Gastroesophageal sphincter (tissue), 4 donors: Measurements from ENCODE around the gene EIPR1. TPM values are rescaled to one million over a fixed set of nuclear protein-coding genes. Genes with fewer than 3 reads are reported as not detected.
A peak's percentile ranks its signal among the peaks of the same experiment; 100 is the strongest.

ENCODE experiments used
- ATAC-seq: fragments of 150-250 bp; one replicate; pipeline ENCODE4 v1.9.1; 2016; ENCODE audit warnings: mild to moderate bottlenecking, moderate library complexity
- H3K27ac ChIP-seq, 4 donors: fragments of 200-600 bp; sonication (generic) in 3 of 4; 1 replicate in 3 of 4; 2 replicates in 1 of 4; pipeline ENCODE4 v1.5.1; 2016 to 2019
- H3K27me3 ChIP-seq: fragments of 200-600 bp; sonication (generic); one replicate; pipeline ENCODE4 v1.5.1; 2019
- H3K36me3 ChIP-seq, 2 donors: fragments of 200-600 bp; sonication (generic); one replicate each; pipeline ENCODE4 v1.5.1; 2019; ENCODE audit warnings: control low read depth in 1 of 2
- H3K4me1 ChIP-seq, 3 donors: fragments of 200-600 bp; sonication (generic); 1 replicate in 2 of 3; 2 replicates in 1 of 3; pipeline ENCODE4 v1.5.1; 2016 to 2019; ENCODE audit warnings: control low read depth in 2 of 3
- H3K4me3 ChIP-seq, 2 donors: fragments of 200-600 bp; sonication (generic); one replicate each; pipeline ENCODE4 v1.5.1; 2019; ENCODE audit warnings: mild to moderate bottlenecking in 1 of 2, moderate library complexity in 1 of 2
- H3K9me3 ChIP-seq, 3 donors: fragments of 200-600 bp; sonication (generic); one replicate each; pipeline ENCODE4 v1.5.1; 2017 to 2019; ENCODE audit warnings: control low read depth in 2 of 3
- CTCF ChIP-seq, 4 experiments: fragments of 200-600 bp in 2 of 4; fragments of 450-650 bp in 2 of 4; sonication (generic) in 1 of 4; IDR thresholded peaks; one replicate each; pipeline ENCODE4 v1.5.1; 2017 to 2019; ENCODE audit warnings: antibody characterized with exemption in 4 of 4, mild to moderate bottlenecking in 2 of 4, moderate library complexity in 2 of 4
- EP300 ChIP-seq: sonication (generic); formaldehyde crosslinking; IDR thresholded peaks from one replicate; pipeline ENCODE4 v1.6.1; 2017; ENCODE audit warnings: antibody characterized with exemption, mild to moderate bottlenecking
- POLR2A ChIP-seq, 2 donors: fragments of 450-650 bp; IDR thresholded peaks; one replicate each; pipeline ENCODE4 v1.6.1; 2017; ENCODE audit warnings: antibody characterized with exemption in 2 of 2, mild to moderate bottlenecking in 2 of 2, moderate library complexity in 1 of 2
- POLR2AphosphoS5 ChIP-seq: sonication (generic); formaldehyde crosslinking; IDR thresholded peaks from one replicate; pipeline ENCODE4 v1.6.1; 2017; ENCODE audit warnings: antibody characterized with exemption
- WGBS, 2 donors: methylation state at CpG; one replicate each; pipeline ENCODE4 v1.1.5; 2018; ENCODE audit warnings: low coverage in 1 of 2; 5-methylcytosine and 5-hydroxymethylcytosine counted together
- total RNA-seq, 4 donors: library from RNA; depleted of rRNA; stranded (reverse); fragments of >200 nt; gene quantifications; one replicate each; pipeline ENCODE4 v1.1.0, GENCODE V29; 2016

EIPR1 gene
- total RNA-seq, 4 donors from 2014 or later: 11.3 to 26.8 (median 22.2) TPM

- no peaks in the 10 kb centered on the region for H3K9me3 ChIP-seq
- no peak overlapping the region for H3K4me3 ChIP-seq
- TF ChIP-seq EP300 (no peak), POLR2A (IDR thresholded peaks at IDR 0.05) (no peak), POLR2AphosphoS5 (no peak), CTCF (IDR thresholded peaks at IDR 0.05) (no peak)
- H3K4me1 ChIP-seq: peaks cover 0 to 9% (median 4%) of the 10 kb centered on the region in 3 donors
- H3K27me3 ChIP-seq: no peaks in the 10 kb centered on the region
- ATAC-seq: no peak
- WGBS, 2 donors: 90 to 96% methylated on average over 7 to 8 of the region's 9 CpGs
- no peak overlapping the region for H3K27ac ChIP-seq
- H3K36me3 ChIP-seq: peaks cover 0 to 7% of the 10 kb centered on the region in 2 donors
Observed at GRCh38 chr2:3305431-3305830, 72.2 kb downstream of the EIPR1 start.

DNA sequence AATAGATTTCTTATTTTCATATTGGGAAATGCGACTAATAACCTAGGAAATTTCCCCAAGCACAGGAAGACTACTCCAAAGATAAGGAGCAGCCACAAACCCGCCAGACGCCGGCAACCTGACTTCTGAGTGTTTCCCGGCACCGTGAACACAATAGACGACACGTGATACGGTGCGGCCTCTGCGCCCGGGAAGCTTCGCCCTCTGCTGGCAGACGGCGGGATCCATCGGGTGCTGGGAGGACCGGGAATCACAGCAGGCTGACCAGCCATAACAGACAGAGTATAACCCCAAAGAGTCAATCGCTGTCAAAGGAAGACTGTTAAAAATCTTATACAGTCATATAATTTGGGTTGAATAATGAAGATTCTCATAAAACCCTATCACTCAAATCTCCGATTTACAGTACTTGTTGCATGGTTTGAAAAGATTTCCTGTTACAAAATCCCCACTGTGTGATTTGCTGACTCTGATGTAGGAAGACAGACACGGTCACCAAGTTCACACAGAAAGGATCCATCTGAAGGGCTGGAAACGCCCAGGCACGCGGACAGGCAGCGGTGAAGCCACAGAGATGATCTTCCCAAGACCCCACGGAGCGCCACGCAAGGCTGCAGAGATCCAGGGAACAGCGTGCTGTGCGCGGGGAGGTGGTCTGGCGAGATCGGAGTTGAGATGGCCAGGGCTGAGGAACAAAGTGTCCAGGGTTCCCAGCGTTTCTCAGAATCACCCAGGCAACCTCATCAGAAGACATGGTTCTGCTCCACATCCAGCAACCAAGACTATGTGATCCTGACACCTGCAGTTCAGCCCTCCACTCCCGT, 73.8 kb downstream of the EIPR1 start:
- H3K4me3 ChIP-seq: peak overlapping the region in 1 of 2 donors; percentile 27
- no peaks in the 10 kb centered on the region for H3K27me3 ChIP-seq
- ATAC-seq: peak; percentile 96

GRCh38 chr2:3302751-3303582, 74.7 kb downstream of the EIPR1 start:
- no peak for TF ChIP-seq POLR2A (IDR thresholded peaks at IDR 0.05)
- no peak for TF ChIP-seq POLR2AphosphoS5
- no peak for TF ChIP-seq EP300
- TF ChIP-seq CTCF (IDR thresholded peaks at IDR 0.05): no peak
- WGBS, 2 donors: 73 to 87% methylated on average over 5 to 6 of the region's 25 CpGs
- Histone ChIP-seq H3K4me3 (peak overlapping the region in 1 of 2 donors; percentile 27), H3K36me3 (peaks cover 0 to 14% of the 10 kb centered on the region in 2 donors), H3K27ac (no peak overlapping the region), H3K4me1 (peaks cover 0 to 9% (median 4%) of the 10 kb centered on the region in 3 donors), H3K27me3 (no peaks in the 10 kb centered on the region), H3K9me3 (no peaks in the 10 kb centered on the region)
- ATAC-seq: peak; percentile 39

More for the DNA sequence above, 73.8 kb downstream of the EIPR1 start:
- Histone ChIP-seq H3K9me3 (no peaks in the 10 kb centered on the region), H3K4me1 (peaks cover 0 to 9% (median 4%) of the 10 kb centered on the region in 3 donors), H3K36me3 (peaks cover 0 to 7% of the 10 kb centered on the region in 2 donors), H3K27ac (no peak overlapping the region)
- 37 to 73% methylated on average over 6 to 33 of the region's 34 CpGs for WGBS, 2 donors
- no peak for TF ChIP-seq POLR2A (IDR thresholded peaks at IDR 0.05)
- no peak for TF ChIP-seq EP300
- TF ChIP-seq POLR2AphosphoS5: peak; percentile 24
- peak; percentile 90 to 95 (median 94) for TF ChIP-seq CTCF (IDR thresholded peaks at IDR 0.05)

- TF ChIP-seq CTCF (IDR thresholded peaks at IDR 0.05) (no peak), EP300 (no peak), POLR2AphosphoS5 (no peak), POLR2A (IDR thresholded peaks at IDR 0.05) (no peak)
- Histone ChIP-seq H3K4me3 (no peak overlapping the region), H3K9me3 (no peaks in the 10 kb centered on the region), H3K27ac (no peak overlapping the region), H3K4me1 (peaks cover 0 to 9% (median 4%) of the 10 kb centered on the region in 3 donors), H3K36me3 (peaks cover 0 to 14% of the 10 kb centered on the region in 2 donors), H3K27me3 (no peaks in the 10 kb centered on the region)
- whole genome bisulfite sequencing, 2 donors: 96 to 98% methylated on average over 7 to 8 of the region's 10 CpGs
- no peak for ATAC-seq
Observed at GRCh38 chr2:3302421-3302750, 75.2 kb downstream of the EIPR1 start.
